GM19397 (cell line): Measurements from ENCODE around the gene TPD52L2.
"Not testable (repeated sequence)": the region's sequence is repeated elsewhere in the genome, so short reads cannot be mapped to it uniquely, and the experiment has no call there.

ENCODE experiments used
- ATAC-seq: cut with Tn5 transposase; IDR thresholded peaks from one replicate; pipeline ENCODE4 v1.9.1; 2021; ENCODE audit warnings: mild to moderate bottlenecking, moderate library complexity; ENCODE audit not compliant: unreplicated experiment

The TPD52L2 gene

GRCh38 chr20:63855363-63856097 lies 9.5 kb upstream of the TPD52L2 start:
- no peak for ATAC-seq

DNA sequence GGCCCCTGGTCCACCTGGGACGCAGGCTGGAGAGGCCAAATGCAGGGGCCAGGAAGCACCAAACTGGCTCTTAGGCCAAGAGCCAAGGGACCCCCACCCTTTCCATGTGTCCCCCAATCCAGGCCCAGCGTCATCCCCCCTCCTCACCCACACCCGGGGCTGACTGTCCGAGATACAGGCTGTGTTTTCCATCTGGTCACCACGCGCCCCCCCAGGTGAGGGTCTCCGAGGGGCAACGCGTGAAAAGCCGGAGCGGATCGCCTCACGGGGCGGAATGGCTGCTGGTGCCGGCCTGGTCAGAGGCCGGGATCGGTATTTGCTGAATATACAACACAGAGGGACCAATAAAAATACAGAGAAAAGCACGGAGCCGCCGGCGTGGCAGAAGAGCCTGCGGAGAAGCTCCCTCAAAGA lies 9.0 kb upstream of the TPD52L2 start:
- no peak for ATAC-seq

GRCh38 chr20:63857764-63858392 lies 7.2 kb upstream of the TPD52L2 start:
- ATAC-seq, result no peak

- ATAC-seq, result no peak
These were observed 6.5 kb upstream of the TPD52L2 start for GRCh38 chr20:63858393-63859165.

- no peak for ATAC-seq
These were observed 5.8 kb upstream of the TPD52L2 start for GRCh38 chr20:63859166-63859699.

DNA sequence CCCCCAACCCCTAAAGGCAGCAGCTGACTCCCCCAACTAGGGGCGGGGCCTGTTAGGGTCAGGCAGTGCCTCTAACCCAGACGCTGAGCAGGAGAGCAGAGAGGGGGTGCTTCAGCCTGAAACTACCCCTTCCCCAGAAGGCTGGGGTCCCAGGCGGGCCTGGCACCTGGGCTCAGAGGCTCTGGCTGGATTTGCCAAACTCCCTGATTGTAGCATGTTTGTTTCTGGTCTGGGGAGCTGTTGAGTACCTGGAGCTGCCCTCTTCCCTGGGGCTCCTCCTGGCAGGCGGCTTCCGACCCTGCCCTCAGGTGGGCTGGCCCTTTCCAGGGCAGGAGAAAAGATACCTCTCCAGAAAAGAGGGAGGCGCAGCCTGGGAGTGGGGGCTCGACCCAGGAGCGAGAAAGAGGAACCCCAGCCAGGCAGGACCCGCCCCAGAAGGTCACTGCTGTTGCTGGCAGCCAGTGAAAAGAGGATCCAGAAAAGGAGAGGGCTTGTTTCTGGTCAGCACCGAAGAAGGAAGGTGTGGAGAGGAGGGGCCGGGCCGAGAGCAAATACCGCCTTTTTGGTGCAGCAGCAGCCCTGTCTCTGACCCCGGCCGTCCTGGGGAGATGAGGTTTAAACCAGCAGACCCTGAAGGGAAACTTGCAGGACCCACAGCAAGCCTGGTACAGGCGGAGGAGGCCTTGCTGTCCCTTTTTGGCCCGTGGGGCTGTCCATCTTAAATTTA lies 4.6 kb upstream of the TPD52L2 start:
- ATAC-seq, result no peak

GRCh38 chr20:63861365-63861934 lies 3.6 kb upstream of the TPD52L2 start, which contains the start of gene ABHD16B:
ABHD16B (plus strand) TSS chr20:63861498; CDS start chr20:63861541, 43 bp downstream.
- no peak for ATAC-seq

DNA sequence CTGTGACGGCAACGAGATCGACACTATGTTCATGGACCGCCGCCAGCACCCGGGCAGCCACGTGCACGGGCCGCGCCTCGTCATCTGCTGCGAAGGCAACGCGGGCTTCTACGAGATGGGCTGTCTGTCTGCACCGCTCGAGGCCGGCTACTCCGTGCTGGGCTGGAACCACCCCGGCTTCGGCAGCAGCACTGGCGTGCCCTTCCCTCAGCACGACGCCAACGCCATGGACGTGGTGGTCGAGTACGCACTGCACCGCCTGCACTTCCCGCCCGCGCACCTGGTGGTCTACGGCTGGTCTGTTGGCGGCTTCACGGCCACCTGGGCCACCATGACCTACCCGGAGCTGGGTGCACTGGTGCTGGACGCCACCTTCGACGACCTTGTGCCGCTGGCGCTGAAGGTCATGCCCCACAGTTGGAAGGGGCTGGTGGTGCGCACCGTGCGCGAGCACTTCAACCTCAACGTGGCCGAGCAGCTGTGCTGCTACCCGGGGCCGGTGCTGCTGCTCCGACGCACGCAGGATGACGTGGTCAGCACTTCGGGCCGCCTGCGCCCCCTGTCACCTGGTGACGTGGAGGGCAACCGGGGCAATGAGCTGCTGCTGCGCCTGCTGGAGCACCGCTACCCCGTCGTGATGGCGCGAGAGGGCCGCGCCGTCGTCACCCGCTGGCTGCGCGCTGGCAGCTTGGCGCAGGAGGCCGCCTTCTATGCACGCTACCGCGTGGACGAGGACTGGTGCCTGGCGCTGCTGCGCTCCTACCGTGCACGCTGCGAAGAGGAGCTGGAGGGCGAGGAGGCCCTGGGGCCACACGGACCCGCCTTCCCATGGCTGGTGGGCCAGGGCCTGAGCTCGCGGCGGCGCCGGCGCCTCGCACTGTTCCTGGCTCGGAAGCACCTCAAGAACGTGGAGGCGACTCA lies 2.8 kb upstream of the TPD52L2 start:
- ATAC-seq, result no peak

DNA sequence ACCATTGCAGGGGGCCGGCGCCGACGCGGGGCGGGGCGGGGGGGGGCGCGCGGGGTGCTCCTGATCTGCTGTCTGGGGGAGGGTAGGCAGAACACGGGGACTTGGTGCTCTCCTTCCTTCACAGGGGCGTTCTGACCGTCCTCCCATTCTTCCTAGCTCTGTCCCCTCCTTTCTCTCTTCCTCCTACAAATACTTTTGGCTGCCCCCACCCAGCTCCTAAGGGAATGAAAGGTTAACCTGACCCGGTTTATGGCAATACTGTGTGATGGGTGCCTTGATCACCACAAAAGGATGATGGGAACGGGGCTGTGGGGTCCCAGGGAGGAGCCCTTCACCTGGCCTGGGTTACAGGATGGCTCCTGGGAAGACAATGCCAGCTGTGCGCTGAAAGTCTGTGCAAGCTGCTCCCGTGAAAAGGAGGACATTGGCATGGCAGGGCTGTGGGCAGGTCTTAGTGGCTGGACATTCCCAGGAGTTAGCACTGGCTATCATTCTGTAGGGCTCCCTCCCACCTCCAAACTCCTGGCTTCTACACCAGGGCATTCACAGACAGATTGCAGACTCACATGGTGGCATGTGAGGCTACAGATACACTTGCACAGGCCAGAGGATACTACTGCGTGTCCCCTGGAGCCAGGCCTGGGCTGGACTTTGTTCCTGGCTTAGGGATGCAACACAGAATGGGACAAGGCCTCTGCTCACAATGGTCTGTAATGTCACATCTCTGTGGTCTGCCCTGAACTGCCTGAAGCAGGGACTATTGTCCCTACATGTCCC lies 1.9 kb upstream of the TPD52L2 start:
- no peak for ATAC-seq

DNA sequence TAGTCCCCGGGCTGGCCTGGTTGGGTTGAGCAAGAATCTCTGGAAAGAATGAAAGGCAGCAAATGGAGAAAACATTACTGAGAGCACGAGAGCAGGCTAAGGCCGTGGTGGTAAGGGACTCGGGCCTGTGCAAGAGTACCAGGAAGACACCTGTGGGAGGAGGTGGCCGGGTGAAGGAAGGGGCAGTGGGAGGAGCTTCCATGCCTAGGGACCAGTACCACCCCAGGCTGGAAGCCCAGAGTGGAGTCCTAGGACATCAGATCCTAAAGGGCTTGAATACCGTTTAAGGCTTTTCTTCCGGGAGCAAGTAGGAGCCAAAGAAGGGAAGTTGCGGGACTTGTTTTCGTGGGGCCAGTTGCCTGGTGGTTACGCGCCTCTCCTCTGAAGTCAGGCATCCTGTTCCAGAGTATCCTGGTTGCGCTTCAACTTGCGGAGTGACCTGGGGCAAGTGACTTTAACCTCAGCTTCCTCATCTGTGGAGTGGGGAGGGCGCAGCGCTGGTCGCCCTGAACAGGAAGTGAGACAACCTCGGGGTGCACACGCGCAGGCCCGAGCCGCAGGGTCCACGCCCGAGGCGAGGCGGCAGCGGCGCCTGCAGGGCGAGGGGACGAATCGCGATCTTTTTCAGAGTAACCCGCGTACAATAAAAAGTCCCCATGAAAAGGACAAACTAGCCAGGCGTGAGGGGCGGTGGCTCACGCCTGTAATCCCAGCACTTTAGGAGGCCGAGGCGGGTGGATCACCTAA lies 1.1 kb upstream of the TPD52L2 start:
- peak; percentile 63 for ATAC-seq

- ATAC-seq, result no peak
These were observed 509 bp upstream of the TPD52L2 start for GRCh38 chr20:63864545-63864977.

DNA sequence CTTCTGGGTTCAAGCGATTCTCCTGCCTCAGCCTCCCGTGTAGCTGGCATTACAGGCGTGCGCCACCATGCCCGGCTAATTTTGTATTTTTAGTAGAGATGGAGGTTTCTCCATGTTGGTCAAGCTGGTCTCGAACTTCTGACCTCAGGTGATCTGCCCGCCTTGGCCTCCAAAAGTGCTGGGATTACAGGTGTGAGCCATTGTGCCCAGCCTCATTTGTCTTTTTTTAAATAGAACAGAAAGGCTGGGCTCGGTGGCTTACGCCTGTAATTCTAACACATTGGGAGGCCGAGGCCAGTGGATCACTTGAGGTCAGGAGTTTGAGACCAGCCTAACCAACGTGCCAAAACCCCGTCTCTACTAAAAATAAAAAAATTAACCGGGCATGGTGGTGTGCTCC lies 2.0 kb downstream of the TPD52L2 start:
- not testable (repeated sequence) for ATAC-seq

- ATAC-seq, result no peak
These were observed 3.2 kb downstream of the TPD52L2 start for GRCh38 chr20:63868264-63868663.

GRCh38 chr20:63873477-63873971 lies 8.5 kb downstream of the TPD52L2 start:
- no peak for ATAC-seq

- ATAC-seq, result not testable (repeated sequence)
These were observed 9.2 kb downstream of the TPD52L2 start for GRCh38 chr20:63874241-63874640.

DNA sequence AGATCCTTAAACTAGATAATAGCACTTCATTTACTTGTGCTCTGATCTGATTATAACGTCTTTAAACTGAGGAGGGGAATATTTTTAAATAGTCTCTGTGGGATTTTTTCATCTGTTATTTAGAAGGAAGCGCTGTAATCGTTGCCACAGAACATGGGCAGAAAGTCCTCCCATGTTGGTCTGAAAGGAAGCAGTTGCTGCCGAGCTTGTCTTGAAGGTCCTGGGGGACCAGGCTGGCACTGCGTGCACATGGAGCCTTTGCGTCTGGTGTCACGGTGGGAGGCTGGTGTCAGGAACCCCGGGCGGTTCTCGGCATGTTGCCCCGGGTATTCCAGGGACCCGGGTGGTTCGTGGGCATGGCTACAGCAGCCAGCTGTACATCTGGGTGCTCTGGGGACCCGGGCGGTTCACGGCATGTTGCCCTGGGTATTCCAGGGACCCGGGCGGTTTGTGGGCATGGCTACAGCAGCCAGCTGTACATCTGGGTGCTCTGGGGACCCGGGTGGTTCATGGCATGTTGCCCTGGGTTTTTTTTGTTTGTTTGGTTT lies 11.5 kb downstream of the TPD52L2 start:
- ATAC-seq, result no peak

DNA sequence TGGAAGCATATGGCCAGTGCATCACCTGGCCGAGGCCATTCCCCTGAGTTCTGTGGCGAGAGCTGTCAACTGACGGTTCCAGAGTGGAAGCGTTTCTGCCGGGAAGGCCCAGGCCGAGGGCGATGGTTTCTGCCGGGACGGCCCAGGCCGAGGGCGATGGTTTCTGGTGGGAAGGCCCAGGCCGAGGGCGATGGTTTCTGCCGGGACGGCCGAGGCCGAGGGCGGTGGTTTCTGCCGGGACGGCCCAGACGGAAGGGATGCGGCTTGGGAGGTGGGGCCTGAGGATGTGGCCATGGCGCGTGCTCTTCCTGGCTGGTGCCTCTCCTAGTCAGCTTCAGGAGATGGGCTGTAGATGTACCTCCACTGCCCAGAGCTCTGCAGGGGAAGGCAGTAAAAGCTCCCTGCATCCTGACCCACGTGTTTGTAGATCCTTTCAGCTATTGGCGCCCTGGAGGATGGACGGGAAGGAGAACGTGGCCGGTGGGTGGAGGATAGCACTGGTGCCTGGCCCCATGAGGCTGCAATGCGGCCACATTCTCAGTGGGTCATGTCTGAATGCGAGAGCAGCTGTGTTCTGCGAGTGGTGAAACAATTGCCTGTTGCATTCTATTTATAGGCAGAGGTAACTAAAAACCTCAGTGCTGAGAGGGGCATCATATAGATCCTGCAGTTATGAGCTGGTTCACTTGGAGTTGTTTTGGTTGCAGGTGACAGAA lies 12.8 kb downstream of the TPD52L2 start:
- no peak for ATAC-seq
